Stimulated activated naive CD4-positive, alpha-beta T cell (primary cell): ENCODE measurements around the gene TMEM138.

Source experiments
- DNase-seq, 6 experiments: peaks; one replicate each; lab custom pipeline; 2025; lab: John Stamatoyannopoulos, UW

Gene TMEM138

GRCh38 chr11:61342207-61342803 lies 19.9 kb upstream of the TMEM138 start:
- no peak for DNase-seq

GRCh38 chr11:61343792-61344745 lies 18.1 kb upstream of the TMEM138 start:
- DNase-seq, result no peak

DNA sequence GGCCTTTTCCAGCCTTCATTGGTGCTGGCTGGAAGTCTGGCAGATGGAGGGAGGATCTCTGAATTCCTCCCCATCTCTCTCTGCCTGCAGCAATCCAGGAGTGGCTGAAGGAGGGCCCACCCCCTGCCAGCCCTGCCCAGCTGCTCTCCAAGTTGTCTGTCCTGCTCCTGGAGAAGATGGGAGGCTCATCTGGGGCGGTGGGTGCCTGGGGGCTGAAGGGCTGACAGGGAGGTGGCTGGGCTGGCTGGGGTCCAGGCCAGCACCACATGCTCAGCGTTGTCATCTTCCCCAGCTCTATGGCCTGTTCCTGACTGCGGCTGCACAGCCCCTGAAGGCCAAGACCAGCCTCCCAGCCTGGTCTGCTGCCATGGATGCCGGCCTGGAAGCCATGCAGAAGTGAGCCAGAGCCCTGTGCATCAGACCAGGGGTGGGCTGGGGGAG lies 17.0 kb upstream of the TMEM138 start:
- no peak for DNase-seq

DNA sequence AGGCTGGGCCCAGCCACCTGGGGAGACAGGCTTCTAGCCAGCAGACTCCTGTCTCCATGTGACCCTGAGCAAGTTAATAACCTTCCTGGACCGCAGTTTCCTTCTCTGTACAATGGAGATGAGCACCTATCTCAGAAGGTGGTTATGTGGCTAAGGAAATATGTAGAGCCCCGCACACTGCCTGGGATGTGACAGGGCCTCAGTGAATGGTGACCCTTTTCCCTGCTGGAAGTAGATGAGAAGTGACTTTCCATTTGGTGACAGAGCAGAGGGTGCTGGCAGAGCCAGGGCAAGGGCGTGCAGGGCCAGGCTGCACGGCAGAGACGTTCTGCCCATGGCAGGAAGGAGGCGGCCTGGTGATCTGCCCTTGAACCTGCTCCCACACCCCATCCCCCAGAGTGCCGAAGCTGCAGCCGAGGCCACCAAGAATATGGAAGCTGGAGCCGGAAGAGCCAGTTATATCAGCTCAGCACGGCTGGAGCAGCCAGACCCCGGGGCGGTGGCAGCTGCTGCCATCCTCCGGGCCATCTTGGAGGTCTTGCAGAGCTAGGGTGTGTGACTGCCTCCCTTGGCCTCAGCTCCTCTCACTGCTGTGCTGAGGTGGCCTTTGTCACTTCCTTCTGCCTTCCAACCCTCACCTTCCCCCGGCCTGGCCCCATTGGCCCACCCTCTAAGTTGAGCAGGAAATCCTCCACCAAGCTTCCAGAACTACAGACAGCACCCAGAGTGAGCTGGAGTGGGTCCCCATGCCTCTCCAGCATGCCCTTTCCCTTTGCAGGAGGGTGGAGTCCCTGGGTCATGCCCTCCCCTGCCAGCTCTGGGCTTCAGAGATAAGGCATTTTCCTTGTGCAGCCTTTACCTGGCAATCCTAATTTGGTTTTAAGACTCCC lies 16.0 kb upstream of the TMEM138 start:
- no peak for DNase-seq

- DNase-seq, result no peak
Measured at GRCh38 chr11:61347916-61348461, 14.2 kb upstream of the TMEM138 start.

DNA sequence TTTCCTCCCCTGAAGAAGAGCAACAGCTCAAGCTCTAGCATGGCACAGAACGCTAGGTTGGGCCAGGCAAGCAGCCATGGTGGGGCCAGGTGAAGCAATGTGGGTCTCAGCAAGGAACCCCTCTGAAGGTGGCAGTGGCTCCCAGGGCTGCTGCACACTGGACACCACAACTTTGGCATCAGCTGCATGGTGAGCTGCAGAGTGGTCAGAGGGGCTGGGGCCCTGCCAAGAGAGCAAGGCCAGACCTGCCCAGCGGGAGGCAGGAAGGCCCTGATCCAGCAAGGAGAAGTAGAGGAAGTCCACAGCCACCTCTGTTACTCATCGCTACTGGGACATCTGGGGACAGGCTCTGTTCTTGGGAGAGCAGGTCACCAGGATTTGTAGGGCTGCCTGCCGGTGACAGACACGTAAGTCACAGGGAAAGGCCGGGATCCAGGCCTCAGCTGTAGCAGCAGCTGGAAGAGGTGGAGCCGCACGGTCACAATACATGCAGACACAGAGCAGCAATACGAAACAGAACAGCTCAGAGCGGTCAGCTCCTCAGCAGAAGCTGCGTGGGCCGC lies 12.9 kb upstream of the TMEM138 start:
- no peak for DNase-seq

GRCh38 chr11:61349916-61350315 lies 12.3 kb upstream of the TMEM138 start:
- DNase-seq, result no peak

GRCh38 chr11:61350336-61350735 lies 11.8 kb upstream of the TMEM138 start:
- no peak for DNase-seq

GRCh38 chr11:61350803-61351202 lies 11.4 kb upstream of the TMEM138 start:
- no peak for DNase-seq

DNA sequence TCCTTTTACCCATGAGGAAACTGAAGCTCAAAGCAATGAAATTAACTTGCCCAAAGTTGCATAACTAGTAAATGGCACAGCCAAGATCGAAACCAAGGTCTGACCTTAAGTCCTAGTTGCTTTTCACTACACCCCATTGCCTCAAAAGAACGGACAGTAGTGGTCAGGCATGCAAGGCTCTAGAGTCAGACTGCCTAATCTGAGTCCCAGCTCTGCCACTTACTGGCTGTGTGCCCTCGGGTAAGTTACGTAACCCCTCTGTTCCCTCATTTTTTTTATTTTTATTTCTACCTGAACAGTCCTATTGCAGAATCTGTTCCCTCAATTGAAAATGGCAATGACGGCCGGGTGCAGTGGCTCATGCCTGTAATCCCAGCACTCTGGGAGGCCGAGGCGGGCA lies 10.1 kb upstream of the TMEM138 start:
- no peak for DNase-seq

DNA sequence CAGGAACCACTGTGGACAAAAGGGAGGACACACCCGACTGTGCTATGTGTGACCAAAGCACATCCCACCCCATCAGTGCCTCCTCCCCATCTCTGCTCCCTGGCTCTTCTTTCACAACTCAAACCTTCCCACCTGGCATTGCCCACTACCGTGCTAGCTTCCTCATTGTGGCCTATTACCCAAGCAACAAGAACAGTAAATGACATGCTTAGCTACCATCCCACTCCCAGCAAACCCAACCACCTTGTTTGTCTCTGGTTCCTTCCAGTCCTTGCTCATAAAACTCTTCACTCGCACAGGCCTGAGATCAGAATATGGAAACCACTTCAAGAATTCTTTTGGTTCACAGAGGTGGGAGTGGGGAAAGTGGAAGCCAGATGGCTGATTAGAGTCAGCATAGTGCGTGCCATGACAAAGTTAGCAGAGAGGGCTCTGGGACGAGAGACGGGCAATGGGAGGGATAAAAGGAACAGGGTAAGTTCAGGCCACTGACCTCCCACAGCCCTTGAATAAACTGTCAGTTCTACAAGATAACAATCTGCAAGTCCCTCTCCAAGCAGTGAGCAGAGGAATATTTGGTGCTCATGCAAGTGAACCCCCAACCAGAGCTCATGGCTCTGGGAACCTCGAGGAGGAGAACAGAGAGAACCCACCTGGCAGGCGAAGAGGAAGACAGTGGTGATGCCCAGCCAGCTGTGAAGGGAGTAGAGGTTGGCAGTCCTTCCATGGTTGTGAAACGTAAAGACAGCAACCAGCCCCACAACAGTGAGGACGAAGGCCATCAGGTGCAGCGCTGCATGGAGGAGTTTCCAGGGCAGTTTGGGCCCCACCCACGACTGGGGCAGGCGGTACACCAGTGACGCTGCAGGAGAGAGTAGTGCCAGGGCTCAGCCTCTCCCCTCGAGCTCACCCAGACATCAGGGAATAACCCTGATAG lies 8.8 kb upstream of the TMEM138 start:
- DNase-seq, result no peak

DNA sequence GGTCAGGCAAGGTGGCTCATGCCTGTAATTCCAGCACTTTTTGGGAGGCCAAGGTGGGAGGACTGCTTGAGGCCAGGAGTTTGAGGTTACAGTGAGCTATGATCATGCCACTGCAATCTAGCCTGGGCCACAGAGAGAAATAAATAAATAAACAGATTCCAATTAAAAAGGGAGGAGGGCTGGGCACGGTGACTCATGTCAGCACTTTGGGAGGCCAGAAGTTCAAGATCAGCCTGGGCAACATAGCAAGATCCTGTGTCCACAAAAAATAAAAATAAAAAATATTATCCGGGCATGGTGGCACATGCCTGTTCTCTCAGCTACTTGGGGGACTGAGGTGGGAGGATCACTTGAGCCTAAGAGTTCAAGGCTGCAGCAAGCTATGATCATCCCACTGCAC lies 8.0 kb upstream of the TMEM138 start:
- DNase-seq, result no peak

DNA sequence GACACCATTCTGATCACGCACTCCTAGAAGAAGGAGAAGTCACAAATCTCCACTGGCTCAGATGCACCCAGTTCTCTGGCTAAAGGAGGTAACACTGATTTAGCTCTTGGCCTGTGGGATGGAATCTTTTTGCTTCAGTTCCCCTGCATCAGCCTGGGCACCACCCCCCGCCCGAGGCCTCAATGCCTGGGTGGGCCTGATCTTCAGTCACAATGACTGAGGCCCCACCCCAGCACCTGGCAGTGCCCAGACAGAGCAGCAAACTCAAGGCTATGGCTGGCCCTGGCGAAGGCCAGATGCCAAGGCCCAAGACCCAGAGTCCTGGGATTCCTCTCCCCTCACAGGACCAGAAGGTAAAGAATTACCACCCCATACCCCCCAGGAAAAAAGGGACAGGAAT lies 5.5 kb upstream of the TMEM138 start:
- no peak for DNase-seq

DNA sequence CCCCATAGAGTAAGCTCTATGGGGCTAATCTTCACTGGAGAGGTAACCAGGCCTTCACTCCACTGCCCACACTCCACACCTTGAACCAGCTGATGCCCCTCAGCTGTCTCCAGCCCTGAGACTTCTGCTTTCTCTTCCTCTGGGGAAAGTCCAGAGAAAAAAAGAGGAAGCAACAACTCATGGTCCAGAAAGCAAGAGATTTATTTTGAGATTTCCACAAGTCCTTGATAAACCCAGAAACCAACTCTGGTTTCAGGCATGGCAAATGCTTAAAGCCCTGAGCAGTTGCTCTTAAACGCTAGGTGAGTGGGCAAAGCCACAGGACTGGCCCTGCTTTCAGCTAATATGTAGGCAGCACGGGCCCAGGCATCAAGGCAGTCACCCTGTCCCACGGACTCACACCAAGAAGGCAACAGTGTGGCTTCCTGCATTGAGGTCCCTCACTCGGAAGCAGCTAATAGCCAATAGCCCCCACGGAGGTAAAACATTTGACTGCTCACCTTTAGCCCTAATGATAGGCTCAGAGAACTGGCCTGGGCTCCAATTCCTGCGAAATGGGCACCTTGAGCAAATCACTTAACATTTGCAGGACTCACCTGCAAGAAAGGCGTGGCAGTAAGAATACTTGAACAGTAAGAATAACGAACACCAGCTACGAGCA lies 4.8 kb upstream of the TMEM138 start:
- no peak for DNase-seq

DNA sequence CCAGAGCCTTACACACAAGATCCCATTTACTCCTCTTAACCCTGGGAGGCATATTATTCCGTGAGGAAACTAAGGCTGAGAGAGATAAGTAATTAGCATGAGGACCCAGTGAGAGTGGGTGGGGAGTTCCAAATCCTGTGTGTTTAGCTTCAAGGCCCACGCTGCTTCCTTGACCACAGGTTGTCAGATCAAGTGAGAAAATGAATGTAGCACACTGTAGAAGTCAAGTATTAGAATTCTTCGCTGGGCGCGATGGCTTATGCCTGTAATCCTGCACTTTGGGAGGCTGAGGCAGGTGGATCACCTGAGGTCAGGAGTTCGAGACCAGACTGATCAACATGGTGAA lies 4.3 kb upstream of the TMEM138 start:
- no peak for DNase-seq

DNA sequence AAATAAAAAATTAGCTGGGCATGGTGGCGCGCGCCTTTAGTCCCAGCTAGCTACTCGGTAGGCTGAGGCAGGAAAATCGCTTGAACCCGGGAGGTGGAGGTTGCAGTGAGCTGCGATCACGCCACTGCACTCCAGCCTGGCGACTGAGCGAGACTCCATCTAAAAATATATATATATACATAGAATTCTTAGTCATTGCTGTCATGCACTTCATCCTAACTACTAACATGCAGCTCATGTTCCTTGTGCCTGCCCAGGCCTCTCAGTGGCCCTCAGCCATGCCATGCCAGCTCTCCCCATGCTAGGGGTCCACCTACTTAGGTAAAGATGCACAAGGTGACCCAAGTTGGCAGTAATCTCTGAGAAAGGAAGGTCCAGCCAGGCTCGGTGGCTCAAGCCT lies 3.6 kb upstream of the TMEM138 start:
- DNase-seq, result no peak

DNA sequence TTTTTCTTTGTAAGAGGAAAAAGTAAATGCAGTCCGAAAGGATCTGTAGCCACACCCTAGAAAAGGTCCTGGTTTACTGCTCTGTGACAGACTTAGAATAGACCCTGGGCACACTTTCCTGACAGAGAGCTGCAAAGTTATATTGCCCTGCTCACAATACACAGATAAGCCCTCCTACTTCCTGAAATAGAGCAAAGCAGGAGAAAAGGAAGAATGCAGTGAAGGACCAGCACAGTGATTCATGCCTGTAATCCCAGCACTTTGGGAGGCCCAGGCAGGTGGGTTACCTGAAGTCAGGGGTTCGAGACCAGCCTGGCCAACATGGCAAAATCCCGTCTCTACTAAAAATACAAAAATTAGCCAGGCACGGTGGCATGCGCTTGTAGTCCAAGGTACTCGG lies 2.7 kb upstream of the TMEM138 start:
- no peak for DNase-seq

- no peak for DNase-seq
Measured at GRCh38 chr11:61361237-61361740, 885 bp upstream of the TMEM138 start.

DNA sequence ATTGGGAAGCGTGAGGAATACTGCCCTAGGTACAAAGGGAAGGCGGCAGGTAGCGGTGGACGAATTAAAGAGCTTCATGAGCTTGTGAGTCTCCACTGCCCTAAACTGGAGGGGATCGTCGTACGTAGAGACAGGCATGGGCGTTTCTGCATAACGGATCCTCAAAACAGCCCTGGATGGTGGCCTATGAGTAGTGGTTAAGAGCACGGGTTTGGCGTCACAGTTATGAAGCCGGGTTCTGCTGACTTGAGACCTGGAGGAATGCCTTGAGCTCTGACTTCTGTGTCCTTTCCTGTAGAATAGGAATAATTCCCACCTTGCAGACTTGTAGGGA lies 335 bp downstream of the TMEM138 start:
- DNase-seq, result peak in 5 of 6 experiments; percentile 11 to 81 (median 60)

- no peak for DNase-seq
Measured at GRCh38 chr11:61364012-61364675, 2.0 kb downstream of the TMEM138 start.
